Liver (tissue), 9 donors: Measurements from ENCODE around the gene PPP4R3A. TPM values are rescaled to one million over a fixed set of nuclear protein-coding genes. Genes with fewer than 3 reads are reported as not detected.

Experiments
- DNase-seq: peaks from one replicate; pipeline ENCODE4 v3.0.0-alpha.2; 2017; ENCODE audit warnings: low spot score
- H3K27ac ChIP-seq, 2 donors: one replicate each; pipeline ENCODE4 v1.7.0; 2013; ENCODE audit warnings: inconsistent platforms in 2 of 2, low read length in 2 of 2, control low read depth in 1 of 2, low read depth in 1 of 2, mild to moderate bottlenecking in 1 of 2
- H3K27me3 ChIP-seq, 4 donors: one replicate each; pipeline versions ENCODE4 v1.6.1 to v1.7.0; 2013; ENCODE audit warnings: low read length in 3 of 4, inconsistent platforms in 1 of 4, mild to moderate bottlenecking in 1 of 4, moderate library complexity in 1 of 4; ENCODE audit not compliant: control insufficient read depth in 4 of 4, insufficient read depth in 4 of 4
- H3K36me3 ChIP-seq, 4 donors: one replicate each; pipeline versions ENCODE4 v1.6.1 to v1.7.0; 2013; ENCODE audit warnings: low read length in 3 of 4, mild to moderate bottlenecking in 3 of 4, low read depth in 1 of 4, moderate library complexity in 1 of 4; ENCODE audit not compliant: control insufficient read depth in 4 of 4, insufficient read depth in 3 of 4
- H3K4me1 ChIP-seq, 4 donors: one replicate each; pipeline versions ENCODE4 v1.6.1 to v1.7.0; 2013; ENCODE audit warnings: low read length in 3 of 4, mild to moderate bottlenecking in 3 of 4, moderate library complexity in 1 of 4; ENCODE audit not compliant: control insufficient read depth in 4 of 4, insufficient read depth in 4 of 4
- H3K4me3 ChIP-seq, 3 donors: one replicate each; pipeline versions ENCODE4 v1.6.1 to v1.7.0; 2013; ENCODE audit warnings: low read length in 3 of 3, control low read depth in 1 of 3, low read depth in 1 of 3, mild to moderate bottlenecking in 1 of 3
- H3K9ac ChIP-seq, 2 donors: one replicate each; pipeline ENCODE4 v1.7.0; 2013; ENCODE audit warnings: low read length in 2 of 2, mild to moderate bottlenecking in 2 of 2, moderate library complexity in 2 of 2, control low read depth in 1 of 2, low read depth in 1 of 2
- H3K9me3 ChIP-seq, 4 donors: one replicate each; pipeline versions ENCODE4 v1.6.1 to v1.7.0; 2013; ENCODE audit warnings: low read length in 3 of 4; ENCODE audit not compliant: control insufficient read depth in 4 of 4
- ATF3 ChIP-seq: IDR thresholded peaks from 2 replicates; pipeline ENCODE4 v1.6.1; 2016; ENCODE audit warnings: antibody characterized with exemption
- EGR1 ChIP-seq, 2 donors: IDR thresholded peaks; 2 replicates each; pipeline ENCODE4 v1.6.1; 2016 to 2018; ENCODE audit warnings: antibody characterized with exemption in 2 of 2, low read depth in 2 of 2
- FOXA1 ChIP-seq: IDR thresholded peaks from 2 replicates; pipeline ENCODE4 v1.6.1; 2016; ENCODE audit warnings: antibody characterized with exemption
- FOXA2 ChIP-seq: IDR thresholded peaks from 2 replicates; pipeline ENCODE4 v1.6.1; 2016; ENCODE audit warnings: antibody characterized with exemption
- GABPA ChIP-seq, 2 donors: IDR thresholded peaks in 1 of 2; conservative IDR thresholded peaks in 1 of 2; 2 replicates each; pipeline ENCODE4 v1.6.1; 2016; ENCODE audit warnings: antibody characterized with exemption in 2 of 2, mild to moderate bottlenecking in 1 of 2, moderate library complexity in 1 of 2
- HNF4A ChIP-seq, 2 donors: conservative IDR thresholded peaks; 2 replicates each; pipeline ENCODE4 v1.6.1; 2016; ENCODE audit warnings: antibody characterized with exemption in 2 of 2, mild to moderate bottlenecking in 2 of 2
- HNF4G ChIP-seq: IDR thresholded peaks from 2 replicates; pipeline ENCODE4 v1.6.1; 2016; ENCODE audit warnings: antibody characterized with exemption
- JUND ChIP-seq, 2 donors: IDR thresholded peaks; 2 replicates each; pipeline ENCODE4 v1.6.1; 2016; ENCODE audit warnings: antibody characterized with exemption in 2 of 2
- MAX ChIP-seq: IDR thresholded peaks from 2 replicates; pipeline ENCODE4 v1.6.1; 2016; ENCODE audit warnings: antibody characterized with exemption
- NR2F2 ChIP-seq: IDR thresholded peaks from 2 replicates; pipeline ENCODE4 v1.6.1; 2016; ENCODE audit warnings: antibody characterized with exemption
- RAD21 ChIP-seq, 2 donors: IDR thresholded peaks; 2 replicates each; pipeline ENCODE4 v1.6.1; 2016; ENCODE audit warnings: antibody characterized with exemption in 2 of 2, mild to moderate bottlenecking in 2 of 2
- REST ChIP-seq: IDR thresholded peaks from 2 replicates; pipeline ENCODE4 v1.6.1; 2016; ENCODE audit warnings: antibody characterized with exemption, mild to moderate bottlenecking
- RXRA ChIP-seq, 2 donors: IDR thresholded peaks; 2 replicates each; pipeline ENCODE4 v1.6.1; 2017 to 2018; ENCODE audit warnings: antibody characterized with exemption in 2 of 2, mild to moderate bottlenecking in 1 of 2
- SP1 ChIP-seq: IDR thresholded peaks from 2 replicates; pipeline ENCODE4 v1.6.1; 2018; ENCODE audit warnings: antibody characterized with exemption, mild to moderate bottlenecking
- TAF1 ChIP-seq: conservative IDR thresholded peaks from 2 replicates; pipeline ENCODE4 v1.6.1; 2016; ENCODE audit warnings: antibody characterized with exemption, mild to moderate bottlenecking
- YY1 ChIP-seq: IDR thresholded peaks from 2 replicates; pipeline ENCODE4 v1.6.1; 2016; ENCODE audit warnings: antibody characterized with exemption, mild to moderate bottlenecking
- ZBTB33 ChIP-seq: IDR thresholded peaks from 2 replicates; pipeline ENCODE4 v1.6.1; 2016; ENCODE audit warnings: antibody characterized with exemption
- WGBS: extraction: QIAGEN DNeasy Blood & Tissue Kit; methylation state at CpG from one replicate; pipeline ENCODE4 v1.1.7; 2013; 5-methylcytosine and 5-hydroxymethylcytosine counted together
- polyA plus RNA-seq, 2 donors: library from polyadenylated mRNA; stranded (reverse) in 1 of 2; unstranded in 1 of 2; fragments of 200-250 nt in 1 of 2; fragments of >200 nt in 1 of 2; fragmentation: Nextera tagmentation in 1 of 2; extraction: Ambion mirVana in 1 of 2; gene quantifications; one replicate each; pipeline versions ENCODE4 v1.2.1 to v1.2.3, GENCODE V29; 2013 to 2015
- total RNA-seq, 2 donors: library from RNA; depleted of rRNA; stranded (reverse); fragments of >200 nt; gene quantifications; one replicate each; pipeline ENCODE4 v1.2.3, GENCODE V29; 2014
- donor health status: healthy.
- donor health status: healthy.
- donor health status: healthy.
- donor health status: healthy.
- donor health status: healthy.

Gene PPP4R3A
- total and polyA plus RNA-seq, 4 donors: 18.7 to 63.3 (median 42.5) TPM

- H3K27me3 ChIP-seq: no peaks in the 10 kb centered on the region
- H3K9me3 ChIP-seq: no peaks in the 10 kb centered on the region
- TF ChIP-seq RAD21 (IDR thresholded peaks at IDR 0.05) (no peak), FOXA2 (no peak), RXRA (IDR thresholded peaks at IDR 0.05) (peak; percentile 38 to 59), YY1 (no peak)
- WGBS: 56% methylated on average over 5 of the region's 5 CpGs
- peaks cover 0 to 7% (median 1%) of the 10 kb centered on the region in 4 donors for H3K4me1 ChIP-seq
- no peak overlapping the region for H3K9ac ChIP-seq
- no peak overlapping the region for H3K27ac ChIP-seq
- H3K4me3 ChIP-seq: no peak overlapping the region
- no peak for DNase-seq
- H3K36me3 ChIP-seq: no peaks in the 10 kb centered on the region
Measured at GRCh38 chr14:91545946-91546716, 36.0 kb upstream of the PPP4R3A start.

- Histone ChIP-seq H3K9me3 (peaks cover 0 to 1% (median 0%) of the 10 kb centered on the region in 4 donors), H3K36me3 (no peaks in the 10 kb centered on the region), H3K4me1 (peaks cover 0 to 7% (median 1%) of the 10 kb centered on the region in 4 donors), H3K27ac (no peak overlapping the region), H3K27me3 (no peaks in the 10 kb centered on the region), H3K9ac (no peak overlapping the region), H3K4me3 (no peak overlapping the region)
- TF ChIP-seq FOXA1 (no peak), MAX (no peak), REST (no peak), SP1 (no peak), RAD21 (IDR thresholded peaks at IDR 0.05) (no peak), ATF3 (no peak), ZBTB33 (no peak), YY1 (no peak), HNF4G (no peak), EGR1 (IDR thresholded peaks at IDR 0.05; ENCODE audit: low read depth in 2 of 2) (no peak), FOXA2 (no peak), GABPA (IDR thresholded peaks at IDR 0.05 in 1 of 2, conservative IDR thresholded peaks at IDR 0.05 in 1 of 2) (no peak), NR2F2 (no peak), RXRA (IDR thresholded peaks at IDR 0.05) (no peak), HNF4A (conservative IDR thresholded peaks at IDR 0.05) (no peak), JUND (IDR thresholded peaks at IDR 0.05) (no peak), TAF1 (no peak)
- DNase-seq: no peak
Measured at GRCh38 chr14:91545204-91545603, 35.1 kb upstream of the PPP4R3A start.
